GM21367 (cell line): ENCODE data around the gene TNKS2.
"Not testable (repeated sequence)": the region's sequence is repeated elsewhere in the genome, so short reads cannot be mapped to it uniquely, and the experiment has no call there.

Experiments
- ATAC-seq: cut with Tn5 transposase; IDR thresholded peaks from one replicate; pipeline ENCODE4 v1.9.1; 2021; ENCODE audit not compliant: unreplicated experiment

The TNKS2 gene

GRCh38 chr10:91797874-91798648, at the start of gene TNKS2:
TSS of gene TNKS2 (plus strand) at chr10:91798426. CDS start at chr10:91798691, 265 bp downstream.
- peak; percentile 66 for ATAC-seq

GRCh38 chr10:91749592-91749991, 48.6 kb upstream of the TNKS2 start:
- ATAC-seq = not testable (repeated sequence)

DNA sequence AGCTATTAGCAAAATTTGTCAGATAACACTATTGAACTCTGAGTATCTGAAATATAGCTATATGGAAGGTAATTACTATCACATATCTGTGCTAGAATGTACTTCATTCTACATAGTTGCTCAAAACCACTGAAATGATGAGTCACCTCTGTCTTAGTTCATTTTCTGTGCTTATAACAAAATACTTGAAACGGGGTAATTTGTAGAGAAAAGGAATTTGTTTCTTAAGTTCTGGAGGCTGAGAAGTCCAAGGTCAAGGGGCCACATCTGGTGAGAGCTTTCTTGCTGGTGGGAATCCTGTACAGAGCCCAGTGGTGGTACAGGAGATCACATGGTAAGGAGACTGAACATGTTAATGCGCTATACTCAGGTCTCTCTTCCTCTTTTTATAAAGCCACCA, 41.9 kb upstream of the TNKS2 start:
- no peak for ATAC-seq

DNA sequence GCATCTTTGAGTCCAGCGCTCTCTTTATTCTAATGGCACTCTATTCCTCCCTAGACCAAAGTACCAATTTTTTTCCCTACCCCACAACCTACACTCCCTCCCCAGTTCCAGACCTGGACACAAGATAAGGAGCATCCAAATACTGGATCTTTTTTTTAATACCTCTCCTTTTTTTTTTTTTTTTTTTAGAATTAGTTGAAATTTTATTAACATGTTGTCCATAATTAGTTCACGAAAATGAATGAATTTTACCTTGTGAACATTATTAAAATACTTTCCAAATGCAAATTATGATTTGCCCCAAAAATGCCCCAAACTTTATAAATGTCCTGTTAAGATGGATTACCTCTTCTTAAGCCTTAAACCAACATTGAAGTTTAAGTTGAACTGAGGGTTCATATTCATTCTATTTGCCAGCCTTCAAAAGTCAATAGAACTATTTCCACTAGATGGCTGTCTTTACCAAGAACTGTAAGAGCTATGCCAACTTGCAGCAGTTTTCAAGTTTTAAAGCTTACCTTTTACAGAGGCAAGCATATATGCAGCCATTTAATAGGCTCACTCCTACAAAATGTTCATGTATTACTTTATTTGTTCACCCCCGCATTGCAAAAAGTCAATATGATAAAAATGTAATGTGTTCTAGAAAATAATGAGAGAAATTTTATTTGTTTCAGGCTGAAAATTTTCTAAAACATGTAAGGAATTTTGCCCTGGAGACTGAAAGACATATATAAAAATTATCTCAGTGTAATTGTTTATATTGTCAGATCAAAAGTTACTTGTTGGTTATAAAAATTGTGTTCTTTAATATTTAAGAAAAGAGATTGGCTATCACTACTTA, 39.7 kb upstream of the TNKS2 start:
- no peak for ATAC-seq

DNA sequence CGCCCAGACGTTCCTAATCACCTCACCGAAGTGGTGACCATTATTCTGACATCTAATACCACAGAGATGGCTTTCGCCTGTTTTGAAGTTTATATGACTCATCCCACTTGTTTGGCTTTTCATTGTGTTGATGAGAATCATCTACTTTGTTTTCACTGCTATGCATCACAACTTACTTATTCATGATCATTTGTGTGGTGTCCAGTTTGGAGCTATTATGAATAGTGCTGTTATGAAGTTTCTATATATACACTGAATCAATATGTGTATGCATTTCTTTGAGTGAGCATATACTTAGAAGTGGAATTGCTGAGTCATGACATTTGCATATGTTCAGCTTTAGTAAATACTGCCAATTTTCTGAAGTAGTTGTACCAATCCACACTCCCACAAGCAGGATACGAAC, 38.6 kb upstream of the TNKS2 start:
- no peak for ATAC-seq

GRCh38 chr10:91761721-91762120, 36.5 kb upstream of the TNKS2 start:
- no peak for ATAC-seq

DNA sequence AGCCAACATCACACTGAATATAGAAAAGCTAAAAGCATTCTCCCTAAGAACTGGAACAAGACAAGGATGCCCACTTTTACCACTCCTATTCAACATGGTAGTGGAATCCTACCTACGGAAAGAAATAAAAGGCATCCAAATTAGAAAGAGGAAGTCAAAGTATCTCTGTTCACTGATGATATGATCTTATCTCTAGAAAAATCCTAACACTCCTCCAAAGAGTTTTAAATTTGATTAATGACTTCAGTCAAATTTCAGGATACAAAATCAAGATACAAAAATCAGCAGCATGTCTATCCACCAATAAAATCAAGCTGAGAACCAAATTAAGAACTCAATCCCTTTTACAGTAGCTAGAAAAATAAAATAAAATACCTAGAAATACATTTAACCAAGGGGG, 35.3 kb upstream of the TNKS2 start:
- ATAC-seq = no peak

GRCh38 chr10:91766676-91767075, 31.6 kb upstream of the TNKS2 start:
- no peak for ATAC-seq

DNA sequence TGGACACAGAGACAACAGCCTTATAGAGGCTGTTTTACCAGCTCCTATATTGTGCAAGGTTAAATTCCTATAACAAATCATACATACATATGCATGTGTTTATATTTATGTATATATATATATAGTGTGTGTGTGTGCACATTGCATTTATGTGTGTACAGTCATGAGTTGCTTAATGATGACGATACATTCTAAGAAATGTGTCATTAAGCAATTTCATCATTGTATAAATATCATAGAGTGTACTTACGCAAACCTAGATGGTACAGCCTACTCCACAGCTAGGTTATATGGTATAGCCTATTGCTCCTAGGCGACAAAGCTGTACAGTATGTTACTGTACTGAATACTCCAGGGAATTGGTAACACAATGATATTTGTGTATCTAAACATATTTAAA, 30.1 kb upstream of the TNKS2 start:
- ATAC-seq = no peak

GRCh38 chr10:91771907-91772306, 26.3 kb upstream of the TNKS2 start:
- ATAC-seq = no peak

DNA sequence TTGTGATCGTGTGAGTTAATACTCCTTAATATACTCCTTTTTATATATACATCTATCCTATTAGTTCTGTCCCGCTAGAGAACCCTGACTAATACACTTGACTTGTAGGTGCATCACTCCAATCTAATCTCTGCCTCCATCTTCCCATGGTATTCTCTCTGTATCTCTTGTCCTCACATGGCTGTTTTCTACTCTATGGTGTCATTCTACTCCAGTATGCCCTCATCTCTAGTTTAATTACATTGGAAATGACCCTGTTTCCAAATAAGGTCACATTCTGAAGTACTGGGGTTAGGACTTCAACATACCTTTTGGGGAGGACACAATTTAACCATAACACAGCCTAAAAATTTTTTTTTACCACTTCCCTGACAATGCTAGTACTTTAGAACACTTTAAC, 25.8 kb upstream of the TNKS2 start:
- no peak for ATAC-seq

DNA sequence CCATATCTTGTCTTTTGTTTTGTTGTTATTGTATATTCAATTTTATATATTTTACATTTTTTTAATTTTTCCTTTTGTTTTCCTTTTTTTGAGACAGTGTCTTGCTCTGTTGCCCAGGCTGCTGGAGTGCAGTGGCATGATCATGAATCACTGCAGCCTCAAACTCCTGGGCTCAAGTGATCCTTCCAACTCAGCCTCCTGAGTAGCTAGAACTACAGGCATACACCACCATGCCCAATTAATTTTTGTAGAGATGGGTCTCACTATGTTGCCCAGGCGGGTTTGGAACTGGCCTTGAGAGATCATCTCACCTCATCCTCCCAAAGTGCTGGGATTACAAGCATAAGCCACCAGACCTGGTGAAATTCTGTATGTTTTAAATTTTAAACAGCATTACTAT, 25.4 kb upstream of the TNKS2 start:
- no peak for ATAC-seq

- ATAC-seq = no peak
Observed at GRCh38 chr10:91774571-91774970, 23.7 kb upstream of the TNKS2 start.

GRCh38 chr10:91775731-91776130, 22.5 kb upstream of the TNKS2 start:
- no peak for ATAC-seq

- ATAC-seq = no peak
Observed at GRCh38 chr10:91776266-91776665, 22.0 kb upstream of the TNKS2 start.

DNA sequence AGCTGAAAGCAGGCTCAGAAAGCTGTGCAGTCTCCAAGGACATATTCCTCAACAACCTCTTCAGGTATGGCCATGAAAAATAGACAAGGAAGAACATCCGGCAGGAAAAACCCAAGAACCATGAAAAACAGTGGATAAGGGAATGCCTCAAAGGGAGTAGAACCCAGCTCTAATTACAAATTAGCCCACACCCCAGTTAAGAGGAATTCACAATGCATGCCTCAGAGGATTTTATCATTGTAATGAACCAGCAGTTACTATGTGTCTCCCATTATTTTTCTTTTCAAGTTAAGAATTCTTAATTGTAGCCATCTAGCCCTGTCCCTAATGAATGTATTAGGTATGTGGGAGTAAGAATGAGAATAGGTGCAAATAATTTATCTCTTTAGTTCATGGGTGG, 19.7 kb upstream of the TNKS2 start:
- ATAC-seq = no peak

GRCh38 chr10:91779011-91779605, 19.1 kb upstream of the TNKS2 start:
- no peak for ATAC-seq

- no peak for ATAC-seq
Observed at GRCh38 chr10:91782539-91782938, 15.7 kb upstream of the TNKS2 start.

DNA sequence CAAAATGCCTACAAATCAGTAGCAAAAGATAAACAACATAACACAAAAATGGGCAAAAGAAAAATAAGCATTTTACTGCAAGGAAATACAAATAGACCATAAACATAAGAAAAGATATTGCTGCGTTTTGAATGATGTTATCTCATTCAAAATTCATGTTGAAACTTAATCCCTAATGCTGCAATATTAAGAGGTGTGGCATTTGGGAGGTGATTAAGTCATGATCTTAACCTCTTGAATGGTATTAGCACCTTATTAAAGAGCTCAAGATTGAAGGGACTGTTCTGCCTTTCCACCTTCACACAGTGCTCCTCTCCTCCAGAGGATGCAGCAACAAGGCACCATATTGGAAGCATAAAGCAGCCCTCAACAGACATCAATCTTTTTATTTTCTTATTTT, 12.4 kb upstream of the TNKS2 start:
- no peak for ATAC-seq

- ATAC-seq = no peak
Observed at GRCh38 chr10:91787258-91787657, 11.0 kb upstream of the TNKS2 start.

- no peak for ATAC-seq
Observed at GRCh38 chr10:91787810-91788209, 10.4 kb upstream of the TNKS2 start.

- no peak for ATAC-seq
Observed at GRCh38 chr10:91788527-91788926, 9.7 kb upstream of the TNKS2 start.
